A204.1 (cell line): ENCODE measurements around the gene BANF2.

ENCODE experiments used
- FAIRE-seq: peaks from 2 replicates; lab custom pipeline; 2012; peaks lifted over from hg19 to GRCh38; lab: Jason Lieb, UNC

The BANF2 gene

GRCh38 chr20:17664025-17664633, 35.6 kb upstream of the BANF2 start:
- no peak for FAIRE-seq

- no peak for FAIRE-seq
Observed at GRCh38 chr20:17665756-17666155, 34.0 kb upstream of the BANF2 start.

- FAIRE-seq: no peak
Observed at GRCh38 chr20:17666481-17666880, 33.3 kb upstream of the BANF2 start.

- FAIRE-seq: no peak
Observed at GRCh38 chr20:17667445-17667844, 32.3 kb upstream of the BANF2 start.

GRCh38 chr20:17668432-17668831, 31.3 kb upstream of the BANF2 start:
- no peak for FAIRE-seq

GRCh38 chr20:17669306-17669931, 30.3 kb upstream of the BANF2 start:
- no peak for FAIRE-seq

- FAIRE-seq: no peak
Observed at GRCh38 chr20:17671011-17671410, 28.8 kb upstream of the BANF2 start.

- no peak for FAIRE-seq
Observed at GRCh38 chr20:17671565-17671964, 28.2 kb upstream of the BANF2 start.

GRCh38 chr20:17673084-17673483, 26.7 kb upstream of the BANF2 start:
- FAIRE-seq: no peak

- FAIRE-seq: no peak
Observed at GRCh38 chr20:17674722-17675518, 24.8 kb upstream of the BANF2 start.

GRCh38 chr20:17675519-17676377, 24.0 kb upstream of the BANF2 start:
- no peak for FAIRE-seq

GRCh38 chr20:17676378-17676759, 23.4 kb upstream of the BANF2 start:
- FAIRE-seq: no peak

- FAIRE-seq: no peak
Observed at GRCh38 chr20:17676942-17677341, 22.8 kb upstream of the BANF2 start.

- FAIRE-seq: no peak
Observed at GRCh38 chr20:17678295-17678694, 21.5 kb upstream of the BANF2 start.

GRCh38 chr20:17678886-17679285, 20.9 kb upstream of the BANF2 start:
- no peak for FAIRE-seq

- FAIRE-seq: no peak
Observed at GRCh38 chr20:17679941-17680835, 19.6 kb upstream of the BANF2 start.

- no peak for FAIRE-seq
Observed at GRCh38 chr20:17680836-17681725, 18.7 kb upstream of the BANF2 start.

- FAIRE-seq: no peak
Observed at GRCh38 chr20:17681726-17682102, 18.1 kb upstream of the BANF2 start.

GRCh38 chr20:17682103-17682888, 17.5 kb upstream of the BANF2 start, which contains the start of gene RRBP1:
Gene RRBP1, minus strand, starts transcription at chr20:17682242. Its CDS starts 21,735 bp downstream, at chr20:17660507.
- FAIRE-seq: peak; percentile 64

- no peak for FAIRE-seq
Observed at GRCh38 chr20:17682889-17683198, 16.9 kb upstream of the BANF2 start.
